HG02973 (cell line): ENCODE results near the gene RBCK1.

Experiments used
- ATAC-seq: cut with Tn5 transposase; IDR thresholded peaks from one replicate; pipeline ENCODE4 v1.9.1; 2021; ENCODE audit warnings: moderate library complexity; ENCODE audit not compliant: unreplicated experiment

The RBCK1 gene

DNA sequence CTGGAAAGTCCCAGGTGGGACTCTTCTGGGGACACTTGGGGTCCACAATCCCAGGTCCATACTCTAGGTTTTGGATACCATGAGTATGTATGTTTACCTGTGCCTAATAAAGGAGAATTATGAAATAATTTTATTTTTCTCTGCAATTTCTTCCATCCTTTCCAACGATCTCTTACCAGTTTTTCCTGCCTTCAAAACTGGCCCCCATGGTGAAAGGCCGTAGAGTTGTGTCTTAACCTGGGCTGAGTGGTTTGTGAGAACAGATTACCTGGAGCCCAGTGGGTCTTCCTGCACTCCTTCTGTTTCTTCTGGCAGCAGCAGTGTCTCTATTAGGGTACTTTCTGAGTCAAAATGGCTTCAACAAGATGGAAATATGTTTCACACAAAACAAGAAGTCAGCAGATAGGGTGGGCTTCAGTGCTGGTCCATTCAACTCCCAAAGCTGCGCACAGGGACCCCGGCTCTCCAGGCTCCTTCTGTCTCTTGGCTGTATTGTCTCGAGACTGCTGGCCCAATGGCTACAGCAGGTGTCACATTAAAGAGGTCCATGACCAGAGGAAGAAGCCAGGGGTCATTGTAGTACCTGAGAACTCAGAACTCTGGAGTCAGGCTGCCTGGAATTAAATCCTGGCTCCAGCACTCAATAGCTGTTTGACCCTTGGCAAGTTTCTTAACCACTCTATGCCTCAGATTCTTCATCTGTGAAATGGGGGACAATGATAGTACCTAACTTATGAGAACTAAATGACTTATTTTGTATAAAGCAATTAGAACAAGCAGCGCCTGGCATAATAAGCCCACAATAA, 10.5 kb upstream of the RBCK1 start:
- ATAC-seq: no peak

DNA sequence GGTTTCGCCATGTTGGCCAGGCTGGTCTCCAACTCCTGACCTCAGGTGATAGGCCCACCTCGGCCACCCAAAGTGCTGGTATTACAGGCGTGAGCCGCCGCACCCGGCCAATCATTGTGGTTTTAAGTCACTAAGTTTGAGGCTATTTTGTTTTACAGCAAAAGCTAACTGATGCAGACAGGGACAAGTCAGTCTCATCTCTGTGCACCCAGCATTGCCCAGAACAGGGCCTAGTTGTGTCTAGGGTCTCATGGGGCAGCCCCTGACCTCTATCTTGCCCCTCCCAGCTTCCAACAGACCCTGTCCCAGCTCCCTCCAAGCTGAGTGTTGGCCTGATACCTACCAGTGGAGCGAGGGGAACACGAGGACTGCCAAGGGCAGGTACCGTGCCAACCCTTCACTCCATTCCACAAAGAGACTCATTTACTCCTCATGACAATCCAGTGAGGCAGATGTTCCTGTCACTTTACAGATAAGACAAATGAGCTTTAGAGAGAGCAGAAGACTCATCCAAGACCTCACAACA, 8.9 kb upstream of the RBCK1 start:
- no peak for ATAC-seq

DNA sequence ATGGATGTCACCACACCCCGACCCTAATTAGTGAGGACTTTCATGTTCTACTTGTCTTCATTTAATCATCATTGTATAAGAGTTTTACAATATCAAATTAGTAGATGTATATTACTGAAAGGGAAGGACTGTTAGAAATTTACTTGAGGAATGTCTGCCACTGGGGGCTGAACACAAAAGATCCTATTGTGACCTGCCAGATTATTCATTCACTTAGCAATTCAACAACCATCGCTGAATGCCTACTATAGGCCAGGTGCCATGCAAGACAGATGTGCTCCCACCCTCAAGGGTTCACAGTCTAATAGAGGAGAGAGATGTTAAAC, 8.0 kb upstream of the RBCK1 start:
- no peak for ATAC-seq

DNA sequence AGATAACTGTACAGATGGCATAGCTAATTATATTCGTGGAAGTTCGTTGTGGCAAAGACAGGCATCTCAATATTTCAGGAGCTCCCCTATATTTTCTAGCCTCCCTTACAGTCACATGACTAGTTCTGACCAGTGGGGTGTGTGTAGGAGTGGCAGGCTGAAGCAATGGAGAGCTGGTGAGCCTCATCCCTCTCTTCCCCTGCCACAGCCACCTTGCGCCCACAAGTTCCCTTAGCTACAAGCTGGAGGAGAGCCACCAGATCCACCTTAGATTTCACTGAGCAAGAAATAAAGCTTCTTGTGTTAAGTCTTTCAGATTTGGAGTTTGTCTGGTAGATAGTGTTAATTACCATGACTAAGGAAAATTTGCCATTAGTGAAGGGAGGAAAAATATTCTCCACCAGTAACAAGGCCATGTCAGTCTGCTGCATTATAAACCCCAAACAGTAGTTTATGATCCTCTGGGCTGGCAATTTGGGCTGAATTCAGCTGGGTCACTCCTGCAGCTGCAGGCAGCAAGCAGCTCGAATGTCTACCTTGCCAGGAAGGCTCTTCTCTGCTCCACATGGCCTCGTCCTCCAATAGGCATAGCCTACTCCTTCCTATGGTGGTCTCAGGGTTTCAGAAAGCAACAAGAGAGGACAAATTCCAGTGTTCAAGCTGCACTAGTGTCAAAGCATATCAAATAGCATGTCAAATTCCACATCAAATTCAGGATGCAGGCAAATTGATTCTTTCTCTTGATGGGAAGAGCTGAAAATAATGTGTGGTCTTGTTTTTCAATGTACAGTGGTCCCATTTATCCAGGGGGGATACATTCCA, 7.4 kb upstream of the RBCK1 start:
- no peak for ATAC-seq

DNA sequence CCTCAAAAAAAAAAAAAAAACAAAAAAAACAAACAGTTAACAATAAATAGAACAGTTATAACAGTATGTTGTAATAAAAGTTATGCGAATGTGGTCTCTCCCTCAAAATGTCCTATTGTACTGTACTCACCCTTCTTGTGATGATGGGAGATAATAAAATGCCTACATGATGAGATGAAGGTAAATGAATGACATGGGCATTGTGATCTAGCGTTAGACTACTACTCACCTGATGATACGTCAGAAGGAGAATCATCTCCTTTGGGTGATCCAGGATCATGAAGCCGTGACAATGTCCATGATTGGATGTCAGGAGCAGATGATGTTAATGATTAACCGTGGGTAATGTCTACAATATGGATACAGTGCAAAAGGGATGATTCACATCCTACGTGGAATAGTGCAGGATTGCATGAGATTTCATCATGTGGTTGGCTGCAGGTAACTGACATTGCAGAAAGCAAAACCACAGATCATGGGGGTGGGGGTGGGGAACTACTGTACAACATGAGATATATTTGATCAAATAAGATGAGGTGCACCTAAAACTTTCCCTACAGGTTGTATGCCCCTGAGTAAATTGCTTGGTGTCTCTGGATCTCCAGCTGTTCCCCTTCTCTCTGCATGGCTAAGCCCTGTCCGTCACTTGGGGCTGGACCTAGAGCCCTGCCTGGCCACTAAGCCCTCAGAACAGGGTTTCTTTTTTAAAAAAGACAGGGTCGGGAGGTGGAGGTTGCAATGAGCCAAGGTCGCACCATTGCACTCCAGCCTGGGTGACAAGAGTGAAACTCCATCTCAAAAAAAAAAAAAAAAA, 6.2 kb upstream of the RBCK1 start:
- ATAC-seq: no peak

DNA sequence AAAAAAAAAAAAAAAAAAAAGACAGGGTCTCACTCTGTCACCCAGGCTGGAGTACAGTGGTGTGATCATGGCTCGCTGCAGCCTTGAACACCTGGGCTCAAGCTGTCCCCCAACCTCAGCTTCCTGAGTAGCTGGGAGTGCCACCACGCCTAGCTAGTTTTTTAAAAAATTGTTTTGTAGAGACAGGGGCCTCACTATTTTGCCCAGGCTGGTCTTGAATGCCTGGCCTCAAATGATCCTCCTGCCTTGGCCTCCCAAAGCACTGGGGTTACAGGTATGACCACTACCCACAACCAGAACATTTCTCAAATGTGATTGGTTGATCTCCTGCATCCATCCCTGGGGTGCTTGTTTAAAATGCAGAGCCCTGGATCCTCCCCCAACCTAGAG, 5.6 kb upstream of the RBCK1 start:
- no peak for ATAC-seq

DNA sequence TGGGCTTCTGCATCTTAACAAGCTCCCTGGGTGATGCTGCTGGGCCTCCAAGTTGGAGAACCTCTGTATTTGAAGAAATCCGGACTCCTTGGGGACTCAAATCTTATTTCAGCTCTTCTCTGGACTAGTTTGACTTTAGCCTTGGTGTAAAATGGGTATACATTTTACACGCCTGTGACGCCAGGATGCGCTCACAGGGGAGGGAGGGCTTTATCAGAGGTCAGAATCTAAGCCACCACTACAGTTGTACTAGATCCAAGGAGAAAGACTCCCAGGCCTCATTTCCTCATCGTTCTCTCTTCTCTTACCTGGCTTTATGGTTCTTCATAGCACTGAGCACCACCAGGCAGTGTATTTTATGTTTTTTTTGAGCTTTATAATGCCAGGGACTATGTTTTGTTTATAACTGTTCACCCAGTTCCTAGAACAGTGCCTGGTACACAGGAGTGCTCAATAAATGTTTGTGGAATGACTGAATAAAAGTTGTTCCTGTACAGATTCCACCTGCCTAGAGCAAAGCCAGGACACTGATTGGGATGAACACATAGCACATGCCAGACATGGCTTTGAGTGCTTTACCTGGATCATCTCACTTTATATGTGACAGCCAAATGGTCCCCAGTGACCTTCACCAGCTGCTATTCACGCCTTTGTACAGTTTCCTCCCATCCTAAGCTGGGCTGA, 5.1 kb upstream of the RBCK1 start:
- ATAC-seq: no peak

DNA sequence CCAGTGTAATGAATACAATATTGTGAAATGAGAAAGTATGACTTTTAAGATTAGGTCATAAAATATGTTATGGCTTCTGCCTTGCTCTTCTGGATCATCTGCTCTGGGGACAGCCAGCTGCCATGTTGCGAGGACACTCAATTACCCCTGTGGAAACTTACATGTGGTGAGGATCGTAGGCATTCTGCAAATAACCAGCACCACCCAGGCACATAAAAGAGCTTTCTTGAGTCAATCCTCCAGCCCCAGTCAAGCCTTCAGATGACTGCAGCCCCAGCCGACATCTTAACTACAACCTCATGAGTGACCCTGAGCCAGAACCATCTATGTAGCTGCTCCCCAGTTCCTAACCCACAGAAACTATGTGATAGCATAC, 4.5 kb upstream of the RBCK1 start:
- no peak for ATAC-seq

DNA sequence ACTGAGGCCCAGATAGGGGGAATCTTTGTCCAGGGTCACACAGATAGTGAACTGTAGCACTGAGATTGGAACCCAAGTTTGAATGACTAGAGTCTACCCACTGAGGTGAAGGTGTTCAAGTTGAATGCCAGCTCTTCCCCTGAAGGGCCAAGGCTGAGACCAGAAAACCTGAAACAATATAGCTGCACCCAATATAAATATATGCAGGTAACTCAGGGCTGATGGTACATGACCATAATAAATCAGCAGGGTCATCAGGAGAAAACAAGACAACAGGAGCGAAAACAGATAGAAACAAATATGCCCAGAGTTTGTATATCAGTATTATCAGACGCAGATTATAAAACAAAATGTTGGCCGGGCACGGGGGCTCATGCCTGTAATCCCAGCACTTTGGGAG, 4.0 kb upstream of the RBCK1 start:
- no peak for ATAC-seq

DNA sequence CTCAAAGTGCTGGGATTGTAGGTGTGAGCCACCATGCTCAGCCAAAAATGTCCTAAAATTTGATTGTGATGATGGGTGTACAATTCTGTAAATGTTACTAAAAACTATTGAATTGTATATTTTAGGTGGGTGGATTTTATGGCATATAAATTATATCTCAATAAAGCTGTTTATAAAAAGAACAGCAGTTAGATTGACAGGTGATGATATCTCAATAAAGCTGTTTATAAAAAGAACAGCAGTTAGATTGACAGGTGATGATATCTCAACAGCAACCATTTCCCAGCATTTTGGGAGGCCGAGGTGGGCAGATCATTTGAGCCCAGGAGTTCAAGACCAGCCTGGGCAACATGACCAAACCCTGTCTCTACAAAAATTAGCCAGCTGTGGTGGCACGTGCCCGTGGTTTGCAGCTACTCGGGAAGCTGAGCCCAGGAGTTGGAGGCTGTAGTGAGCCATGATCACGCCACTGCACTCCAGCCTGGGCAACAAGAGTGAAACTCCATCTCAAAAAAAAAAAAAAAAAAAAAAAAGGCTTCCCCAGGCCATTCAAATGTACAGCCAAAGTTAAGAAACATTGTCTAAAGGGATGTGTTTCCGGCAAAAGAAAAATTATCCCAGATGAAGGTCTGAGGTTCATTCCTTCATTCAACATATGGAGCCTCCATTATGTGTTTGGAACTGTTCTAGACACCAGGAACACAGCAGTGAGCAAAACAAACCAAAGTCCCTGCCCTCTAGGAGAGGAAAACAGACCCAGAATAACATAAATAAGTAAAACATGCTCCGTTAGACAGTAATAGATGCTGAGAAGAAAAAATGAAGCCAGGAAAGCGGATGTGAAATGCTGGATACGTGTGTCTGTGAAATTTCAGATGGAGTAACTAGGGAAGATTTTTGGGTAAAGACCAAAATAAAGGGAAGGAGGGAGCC, 1.6 kb upstream of the RBCK1 start:
- ATAC-seq: no peak

DNA sequence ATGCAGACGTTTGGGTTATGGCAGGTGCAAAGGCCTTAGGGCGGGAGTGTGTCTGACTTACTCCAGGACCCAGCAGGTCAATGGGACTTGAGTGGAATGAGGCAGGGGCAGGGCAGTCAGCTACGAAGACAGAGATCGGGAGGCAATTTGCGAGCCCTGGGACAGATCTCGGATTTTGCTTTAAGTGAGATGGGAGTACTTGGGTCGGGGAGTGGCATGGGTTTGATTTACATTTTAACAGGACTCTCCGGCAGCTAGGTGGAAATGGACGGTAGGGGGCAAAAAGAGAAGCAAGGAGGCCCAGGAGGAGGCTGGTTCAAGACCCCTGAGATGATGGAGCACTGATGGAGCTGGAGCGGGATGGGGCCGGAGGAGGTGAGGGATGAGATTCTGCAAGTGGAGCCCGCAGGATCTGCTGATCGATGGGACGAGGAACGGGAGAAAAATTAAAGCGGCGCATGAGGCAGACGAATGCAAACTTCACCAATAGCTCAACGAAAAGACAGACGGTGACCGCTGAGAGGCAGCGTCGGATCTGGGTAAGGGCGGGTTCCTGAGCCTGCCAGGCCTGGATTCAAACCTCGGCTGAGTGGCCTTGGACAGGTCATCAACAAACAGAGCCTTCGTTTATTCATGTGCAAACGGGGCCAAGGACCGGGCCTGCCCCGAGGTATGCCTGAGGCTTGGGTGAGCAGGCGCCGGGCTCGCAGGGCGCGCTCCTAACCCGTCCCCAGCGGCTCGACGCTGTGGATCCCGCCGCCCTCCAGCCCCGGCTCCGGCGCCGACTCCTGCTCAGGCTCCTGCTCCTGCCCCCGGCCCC, 756 bp upstream of the RBCK1 start:
- peak; percentile 53 for ATAC-seq

DNA sequence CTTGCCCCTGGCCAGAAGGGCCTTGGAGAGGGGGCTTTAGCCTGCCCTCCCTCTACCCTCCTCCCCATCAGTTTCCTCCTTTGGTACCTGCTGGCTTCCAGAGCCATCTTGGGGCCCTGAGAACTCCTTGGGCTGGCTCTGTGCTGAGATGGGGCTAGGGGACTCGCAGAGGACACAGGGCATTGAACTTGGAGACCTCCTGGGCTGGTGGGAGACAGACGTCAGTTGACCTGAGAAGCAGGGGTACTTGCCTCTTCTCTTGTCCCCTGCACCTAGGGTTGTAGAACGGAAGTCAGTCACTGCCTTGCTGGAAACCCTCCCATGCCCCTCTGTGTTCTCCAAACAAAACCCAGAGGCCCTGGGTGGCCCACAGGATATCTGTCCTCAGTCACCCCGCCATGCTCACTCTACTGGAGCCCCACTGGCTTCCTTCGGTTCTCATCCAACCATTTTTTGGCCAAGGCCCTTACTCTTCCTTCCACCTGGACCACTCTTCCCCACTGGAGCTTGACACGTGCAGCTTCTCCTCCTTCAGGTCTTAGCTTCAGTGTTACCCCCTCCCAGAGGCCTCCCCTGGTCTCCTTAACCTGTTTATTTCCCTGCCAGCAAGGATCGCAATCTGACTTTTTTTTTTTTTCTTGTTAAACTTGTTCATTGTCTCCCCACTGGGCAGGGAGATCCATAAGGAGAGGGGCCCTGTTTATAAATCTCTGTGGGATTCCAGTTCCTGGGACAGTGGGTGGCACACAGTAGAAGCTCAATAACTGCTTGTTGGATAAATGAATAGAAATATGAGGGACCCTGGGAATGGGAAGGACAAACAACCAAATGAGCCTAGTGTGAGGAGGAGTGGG, 971 bp downstream of the RBCK1 start:
- no peak for ATAC-seq

DNA sequence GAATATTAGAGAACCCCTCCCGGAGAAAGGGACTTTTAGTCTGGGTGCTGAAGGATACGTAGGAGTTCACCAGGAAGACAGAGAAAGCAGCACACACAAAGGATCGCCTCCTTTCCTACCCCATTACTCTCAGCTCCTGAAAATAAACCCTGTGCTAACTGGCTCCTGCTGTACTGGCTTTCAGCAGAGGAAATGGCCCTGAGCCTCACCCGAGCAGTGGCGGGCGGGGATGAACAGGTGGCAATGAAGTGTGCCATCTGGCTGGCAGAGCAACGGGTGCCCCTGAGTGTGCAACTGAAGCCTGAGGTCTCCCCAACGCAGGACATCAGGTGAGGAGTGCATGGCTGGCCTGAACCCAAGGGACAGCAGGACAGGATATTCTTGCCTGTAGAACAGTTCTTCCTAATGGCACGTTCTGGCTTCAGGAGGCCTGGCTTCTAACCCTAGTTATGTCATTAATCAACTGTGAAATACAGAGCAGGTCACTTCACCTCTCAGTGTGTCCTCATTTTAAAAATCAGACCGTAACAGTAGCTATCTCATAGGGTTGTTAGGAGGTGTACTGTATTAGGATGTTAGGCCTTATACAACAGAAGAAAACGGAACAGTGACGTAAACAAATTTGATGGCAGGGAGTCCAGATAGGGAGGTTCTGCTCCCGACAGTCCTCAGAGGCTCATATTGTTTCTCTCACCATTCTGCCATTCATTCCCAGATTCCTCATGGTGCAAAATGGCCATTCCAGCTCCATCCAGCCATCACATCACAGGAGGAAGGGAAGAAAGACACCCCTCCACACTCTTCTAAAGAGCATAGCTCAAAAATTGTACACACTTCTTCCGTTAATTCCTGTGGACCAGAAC, 1.8 kb downstream of the RBCK1 start:
- no peak for ATAC-seq

DNA sequence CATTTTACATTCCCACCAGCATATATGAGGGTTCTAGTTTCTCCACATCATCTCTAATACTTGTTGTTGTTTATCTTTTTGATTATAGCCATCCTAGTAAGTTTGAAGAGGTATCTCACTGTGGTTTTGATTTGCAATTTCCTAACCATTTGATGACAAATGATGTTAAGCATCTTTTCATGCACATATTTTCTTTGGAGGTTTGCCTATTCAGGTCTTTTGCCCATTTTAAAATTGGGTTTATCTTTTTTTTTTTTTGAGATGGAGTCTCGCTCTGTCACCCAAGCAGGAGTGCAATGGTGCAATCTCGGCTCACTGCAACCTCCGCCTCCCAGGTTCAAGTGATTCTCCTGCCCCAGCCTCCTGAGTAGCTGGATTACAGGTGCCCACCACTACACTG, 4.0 kb downstream of the RBCK1 start:
- ATAC-seq: no peak

DNA sequence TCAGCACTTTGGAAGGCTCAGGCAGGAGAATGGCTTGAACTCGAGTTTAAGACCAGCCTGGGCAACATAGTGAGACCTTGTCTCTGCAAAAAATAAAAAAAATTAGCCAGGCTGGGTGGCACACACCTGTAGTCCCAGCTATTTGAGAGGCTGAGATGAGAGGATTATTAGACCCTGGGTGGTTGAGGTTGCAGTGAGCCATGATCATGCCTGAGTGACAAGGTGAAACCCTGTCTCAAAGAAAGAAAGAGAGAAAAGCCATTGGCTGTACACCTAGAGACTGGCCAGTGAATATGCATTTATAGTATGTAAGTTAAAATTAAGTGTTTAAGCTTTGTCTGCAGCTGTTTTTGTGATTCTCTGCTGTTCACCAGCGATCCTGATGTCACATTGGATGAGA, 6.1 kb downstream of the RBCK1 start:
- no peak for ATAC-seq

DNA sequence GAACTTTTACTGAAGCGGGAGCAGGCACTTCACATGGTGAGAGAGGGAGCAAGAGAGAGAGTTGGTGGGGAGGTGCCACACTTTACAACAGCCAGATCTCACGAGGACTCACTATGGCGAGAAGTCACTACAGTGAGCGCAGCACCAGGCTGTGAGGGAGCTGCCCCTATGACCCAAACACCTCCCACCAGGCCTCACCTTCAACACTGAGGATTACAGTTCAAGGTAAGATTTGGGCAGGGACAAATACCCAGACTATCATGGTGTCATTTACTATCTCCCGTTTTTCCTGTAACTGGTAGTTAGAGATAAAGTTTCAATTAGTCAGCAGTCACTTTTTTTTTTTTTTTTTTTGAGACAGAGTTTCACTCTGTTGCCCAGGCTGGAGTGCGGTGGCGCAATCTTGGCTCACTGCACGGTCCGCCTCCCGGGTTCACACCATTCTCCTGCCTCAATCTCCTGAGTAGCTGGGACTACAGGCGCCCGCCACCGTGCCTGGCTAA, 7.8 kb downstream of the RBCK1 start:
- ATAC-seq: no peak
